Spleen (tissue), 7 donors: ENCODE data around the gene ZNRF3.

Experiments used
- CTCF ChIP-seq, 11 experiments: fragments of 200-600 bp in 7 of 11; fragments of 450-650 bp in 4 of 11; sonication (generic) in 4 of 11; IDR thresholded peaks in 8 of 11; conservative IDR thresholded peaks in 3 of 11; 1 replicate in 7 of 11; 2 replicates in 4 of 11; pipeline versions ENCODE4 v1.4.0 to v1.8.0; 2016 to 2021; ENCODE audit warnings: antibody characterized with exemption in 11 of 11, inconsistent platforms in 4 of 11, mild to moderate bottlenecking in 1 of 11
- POLR2A ChIP-seq, 3 donors: fragments of 450-650 bp; IDR thresholded peaks; one replicate each; pipeline ENCODE4 v1.5.1; 2017; ENCODE audit warnings: antibody characterized with exemption in 3 of 3, mild to moderate bottlenecking in 1 of 3
- POLR2AphosphoS5 ChIP-seq, 3 donors: sonication (generic); formaldehyde crosslinking; IDR thresholded peaks; one replicate each; pipeline ENCODE4 v1.5.1; 2017; ENCODE audit warnings: antibody characterized with exemption in 3 of 3
- donor health status: DM: no; HTN: no; CAD: no; lungs with moderate emphysema.
- donor health status: DM: no; HTN: no; CAD: no.
- donor health status: DM: no; HTN: no; CAD: no.

GRCh38 chr22:29014773-29015172 is 131.4 kb downstream of the ZNRF3 start:
- TF ChIP-seq CTCF (IDR thresholded peaks at IDR 0.05 in 8 of 11, conservative IDR thresholded peaks at IDR 0.05 in 3 of 11) = no peak
- TF ChIP-seq POLR2AphosphoS5 (IDR thresholded peaks at IDR 0.05) = no peak
- no peak for TF ChIP-seq POLR2A (IDR thresholded peaks at IDR 0.05)
